NCI-H2029 (cell line): ENCODE measurements around the gene PCARE.

ENCODE experiments used
- DNase-seq: peaks from one replicate; lab custom pipeline; 2025; lab: John Stamatoyannopoulos, UW

PCARE gene

DNA sequence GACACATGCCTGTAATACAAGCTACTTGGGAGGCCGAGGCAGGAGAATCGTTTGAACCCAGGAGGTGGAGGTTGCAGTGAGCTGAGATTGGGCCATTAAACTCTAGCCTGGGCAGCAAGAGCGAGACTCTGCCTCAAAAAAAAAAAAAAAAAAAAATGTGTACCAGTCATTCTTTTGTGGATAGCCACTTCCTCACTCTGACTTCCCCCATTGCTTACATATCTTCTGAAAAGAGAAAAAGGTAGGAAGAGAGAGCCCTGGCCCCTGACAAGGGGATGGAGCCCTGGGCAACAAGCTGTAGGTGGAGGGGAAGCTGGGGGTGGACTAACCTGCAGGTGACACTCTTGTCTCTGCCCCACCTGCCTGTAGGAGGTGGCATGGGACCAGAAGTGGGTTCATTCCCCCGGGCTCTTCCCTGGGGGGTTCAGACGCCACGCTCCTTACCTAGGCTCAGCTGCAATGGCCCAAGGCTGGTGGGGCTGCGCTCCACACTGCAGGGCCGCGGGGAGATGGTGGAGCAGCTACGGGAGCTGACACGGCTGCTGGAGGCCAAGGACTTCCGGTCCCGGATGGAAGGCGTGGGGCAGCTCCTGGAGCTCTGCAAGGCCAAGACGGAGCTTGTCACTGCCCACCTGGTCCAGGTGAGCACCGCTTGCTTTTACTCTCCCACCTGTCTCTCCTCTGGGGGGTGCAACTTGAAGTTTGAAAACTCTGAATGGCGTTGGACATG is 39.1 kb downstream of the PCARE start:
- DNase-seq: no peak

GRCh38 chr2:29033656-29034055 is 40.7 kb downstream of the PCARE start:
- DNase-seq: no peak

GRCh38 chr2:29033172-29033571 is 41.2 kb downstream of the PCARE start:
- DNase-seq: no peak

- DNase-seq: no peak
These were observed 42.1 kb downstream of the PCARE start for GRCh38 chr2:29032189-29032588.

- no peak for DNase-seq
These were observed 43.3 kb downstream of the PCARE start for GRCh38 chr2:29031046-29031445.

DNA sequence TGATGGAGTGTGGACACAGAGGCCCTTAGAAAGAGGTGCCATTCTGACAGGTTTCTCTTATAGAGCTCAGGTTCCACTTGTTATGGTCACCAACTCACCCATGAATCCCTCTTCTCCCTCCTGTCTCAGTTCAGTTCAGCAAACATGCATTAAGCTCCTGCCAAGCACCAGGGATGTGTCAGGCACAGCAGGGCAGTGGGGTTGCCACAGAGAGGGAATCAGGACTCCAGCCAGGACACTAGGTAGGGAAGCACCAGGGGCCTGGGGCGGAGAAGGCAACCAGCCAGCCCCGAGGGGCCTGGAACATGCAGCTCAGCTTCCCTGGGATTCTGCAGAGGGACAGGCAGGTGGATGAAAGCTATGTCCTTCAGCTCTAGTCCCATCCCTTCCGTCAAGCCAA is 48.6 kb downstream of the PCARE start:
- no peak for DNase-seq

- no peak for DNase-seq
These were observed 49.4 kb downstream of the PCARE start for GRCh38 chr2:29024882-29025430.

DNA sequence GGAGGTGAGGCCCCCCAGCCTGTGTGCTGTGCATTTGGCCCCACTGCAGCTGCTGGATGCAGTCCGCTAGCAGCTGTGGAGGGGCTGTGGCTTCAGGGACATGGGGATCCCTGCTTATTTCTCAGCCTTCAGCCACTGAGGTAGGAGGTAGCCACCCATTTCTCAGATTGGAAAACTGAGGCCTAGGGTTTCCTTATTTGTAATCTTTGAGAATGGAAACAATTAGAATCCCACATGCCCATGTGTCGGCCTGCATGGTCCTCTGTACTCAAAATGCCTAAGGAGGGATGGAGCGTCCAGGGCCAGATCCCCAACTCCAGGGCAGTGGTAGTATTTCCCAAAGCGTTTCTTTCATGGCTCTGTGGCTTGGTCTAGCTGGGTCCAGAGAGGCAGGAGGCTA is 51.1 kb downstream of the PCARE start:
- no peak for DNase-seq

DNA sequence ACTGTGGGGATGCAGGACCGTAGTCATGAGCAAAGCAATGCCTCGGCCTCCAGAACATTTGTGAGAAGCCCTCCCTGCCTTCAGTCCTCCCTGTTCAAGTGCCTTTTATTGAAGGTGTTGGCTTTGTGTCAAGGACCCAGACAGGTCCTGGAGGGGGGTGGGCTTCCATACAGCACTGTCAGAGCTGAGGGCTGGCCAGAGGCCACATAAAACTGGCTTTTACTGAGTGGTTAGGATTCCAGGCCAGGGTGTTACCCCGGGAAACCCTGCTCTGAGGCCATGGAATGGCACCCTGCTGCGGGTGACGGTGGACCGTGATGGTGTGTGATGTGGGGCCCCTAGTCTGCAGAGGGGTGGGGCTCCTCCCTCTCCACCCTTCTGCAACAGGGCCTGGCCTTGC is 51.6 kb downstream of the PCARE start:
- DNase-seq: no peak

GRCh38 chr2:29021886-29022285 is 52.4 kb downstream of the PCARE start:
- no peak for DNase-seq

- DNase-seq: no peak
These were observed 56.4 kb downstream of the PCARE start for GRCh38 chr2:29017716-29018435.

DNA sequence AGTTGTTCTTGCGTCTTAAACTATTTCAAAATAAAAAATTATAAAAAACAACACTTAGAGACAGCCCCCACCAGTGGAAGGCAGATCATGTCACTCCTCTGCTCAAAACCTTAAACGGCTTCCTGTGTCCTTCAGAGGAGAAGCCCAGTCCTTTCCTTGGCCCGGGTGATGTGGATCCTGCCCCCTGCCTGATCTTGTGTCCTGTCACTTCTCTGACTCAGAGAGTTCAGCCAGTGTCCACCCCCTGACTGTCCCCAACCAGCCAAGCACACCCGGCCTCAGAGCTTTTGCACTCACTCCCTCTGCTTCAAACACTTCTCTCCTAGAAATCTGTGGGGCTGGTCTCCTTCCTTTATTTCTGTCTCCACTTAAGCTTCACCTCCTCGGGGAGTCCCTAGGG is 57.8 kb downstream of the PCARE start:
- DNase-seq: no peak

DNA sequence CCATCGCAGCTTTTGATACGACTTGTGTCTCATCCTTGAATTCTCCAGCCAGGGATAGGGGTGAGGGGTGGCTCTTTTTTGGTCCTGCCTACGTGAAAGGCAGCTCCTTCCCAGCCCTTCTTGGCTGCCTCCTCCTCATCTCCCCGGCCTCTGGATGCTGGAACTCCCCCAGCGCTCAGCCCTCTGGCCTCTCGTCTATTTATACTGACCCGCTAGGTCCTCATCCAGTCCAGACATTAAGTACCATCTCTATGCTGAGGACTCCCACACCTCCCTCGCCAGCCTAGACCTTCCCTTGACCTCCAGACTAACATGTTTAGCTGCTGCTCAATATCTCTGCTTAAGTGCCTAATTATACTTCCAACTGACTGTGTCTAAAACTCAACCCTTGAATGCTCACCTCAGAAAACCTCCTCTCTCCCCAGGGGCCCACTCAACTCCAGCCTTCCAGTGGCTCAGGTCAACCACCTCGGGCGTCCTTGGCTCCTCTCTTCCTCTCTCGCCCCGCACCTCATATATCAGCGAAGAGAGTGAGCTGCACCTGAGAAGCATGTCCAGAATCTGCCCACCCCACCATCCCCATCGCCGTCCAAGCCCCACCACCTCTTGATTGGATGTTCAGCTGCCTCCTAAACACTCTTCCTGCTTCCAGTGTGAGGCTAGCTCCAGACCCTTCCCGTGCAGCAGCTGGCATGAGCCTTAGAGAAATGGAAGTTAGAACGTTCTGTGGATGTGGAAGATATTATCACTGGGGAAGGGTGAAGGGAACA is 58.4 kb downstream of the PCARE start:
- no peak for DNase-seq

- DNase-seq: no peak
These were observed 59.4 kb downstream of the PCARE start for GRCh38 chr2:29014811-29015421.

- no peak for DNase-seq
These were observed 60.0 kb downstream of the PCARE start for GRCh38 chr2:29014331-29014730.

DNA sequence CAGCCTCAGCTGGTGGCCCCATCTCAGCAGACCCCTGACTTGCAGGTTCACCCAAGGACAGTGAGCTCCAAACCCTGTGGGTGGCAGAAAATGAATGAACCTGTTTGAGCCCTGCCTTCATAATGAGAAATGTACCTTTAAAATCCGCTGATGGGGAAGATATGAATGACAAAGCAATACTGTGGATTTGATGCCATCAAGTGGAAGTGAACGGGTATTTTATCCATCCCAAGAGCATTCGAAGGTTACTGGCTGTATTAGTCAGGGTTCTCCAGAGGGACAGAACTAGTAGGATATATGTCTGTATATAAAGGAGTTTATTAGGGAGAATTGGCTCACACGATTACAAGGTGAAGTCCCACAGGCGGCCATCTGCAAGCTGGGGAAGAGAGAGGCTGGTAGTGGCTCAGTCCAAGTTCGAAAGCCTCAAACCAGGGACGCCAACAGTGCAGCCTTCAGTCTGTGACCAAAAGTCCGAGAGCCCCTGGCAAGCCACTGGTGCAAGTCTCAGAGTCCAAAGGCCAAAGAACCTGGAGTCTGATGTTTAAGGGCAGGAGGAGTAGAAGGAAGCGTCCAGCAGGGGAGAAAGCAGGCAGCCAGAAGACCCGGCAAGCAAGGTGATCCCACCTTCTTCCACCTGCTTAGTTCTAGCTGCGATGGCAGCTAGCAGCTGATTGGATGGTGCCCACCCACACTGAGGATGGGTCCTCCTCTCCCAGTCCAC is 61.1 kb downstream of the PCARE start:
- no peak for DNase-seq

- DNase-seq: no peak
These were observed 62.1 kb downstream of the PCARE start for GRCh38 chr2:29012211-29012681.
